Breast epithelium (tissue), 4 donors: ENCODE results near the gene ABLIM2. TPM values are rescaled to one million over a fixed set of nuclear protein-coding genes. Genes with fewer than 3 reads are reported as not detected.

Experiments
- DNase-seq, 2 donors: peaks; one replicate each; pipeline ENCODE4 v3.0.0-alpha.2; 2019; ENCODE audit warnings: low spot score in 2 of 2
- H3K27ac ChIP-seq, 2 donors: fragments of 200-600 bp; sonication (generic) in 1 of 2; one replicate each; pipeline ENCODE4 v1.5.1; 2016 to 2019; ENCODE audit warnings: mild to moderate bottlenecking in 1 of 2
- H3K27me3 ChIP-seq, 2 donors: fragments of 200-600 bp; sonication (generic) in 1 of 2; one replicate each; pipeline versions ENCODE4 v1.5.1 to v1.6.0; 2017 to 2019; ENCODE audit warnings: control low read depth in 1 of 2, mild to moderate bottlenecking in 1 of 2
- H3K36me3 ChIP-seq: fragments of 200-600 bp; one replicate; pipeline ENCODE4 v1.5.1; 2019
- H3K4me1 ChIP-seq, 2 donors: fragments of 200-600 bp; sonication (generic); one replicate each; pipeline ENCODE4 v1.5.1; 2016 to 2019; ENCODE audit warnings: control low read depth in 1 of 2
- H3K4me3 ChIP-seq, 3 donors: fragments of 200-600 bp; sonication (generic); 1 replicate in 2 of 3; 2 replicates in 1 of 3; pipeline ENCODE4 v1.5.1; 2016 to 2019; ENCODE audit warnings: mild to moderate bottlenecking in 3 of 3, moderate library complexity in 2 of 3
- H3K9me3 ChIP-seq, 2 donors: fragments of 200-600 bp; sonication (generic) in 1 of 2; one replicate each; pipeline ENCODE4 v1.5.1; 2016 to 2019; ENCODE audit warnings: control low read depth in 1 of 2
- POLR2A ChIP-seq: fragments of 450-650 bp; IDR thresholded peaks from one replicate; pipeline ENCODE4 v1.6.1; 2016; ENCODE audit warnings: antibody characterized with exemption, mild to moderate bottlenecking, moderate library complexity
- POLR2AphosphoS5 ChIP-seq, 3 donors: sonication (generic); formaldehyde crosslinking; IDR thresholded peaks; one replicate each; pipeline ENCODE4 v1.6.1; 2017; ENCODE audit warnings: antibody characterized with exemption in 3 of 3
- intact Hi-C: fragments of 100-400 bp; cut with DNase I; formaldehyde crosslinking; loops from one replicate; pipeline ENCODE4 v1.15.1; 2023; ENCODE audit warnings: low total_unique reads
- total RNA-seq, 3 donors: library from RNA; depleted of rRNA; stranded (reverse); fragments of >200 nt; gene quantifications; one replicate each; pipeline ENCODE4 v1.1.0, GENCODE V29; 2016
- TF ChIP-seq, protein P1 (sequence below), 3 donors: fragments of 450-650 bp; IDR thresholded peaks; one replicate each; pipeline ENCODE4 v1.5.1; 2016 to 2017; ENCODE audit warnings: antibody characterized with exemption in 3 of 3, mild to moderate bottlenecking in 3 of 3, moderate library complexity in 3 of 3

ABLIM2 gene
- total RNA-seq, 3 donors from 2014 or later = 4.8 to 11.5 (median 8.2) TPM

DNA sequence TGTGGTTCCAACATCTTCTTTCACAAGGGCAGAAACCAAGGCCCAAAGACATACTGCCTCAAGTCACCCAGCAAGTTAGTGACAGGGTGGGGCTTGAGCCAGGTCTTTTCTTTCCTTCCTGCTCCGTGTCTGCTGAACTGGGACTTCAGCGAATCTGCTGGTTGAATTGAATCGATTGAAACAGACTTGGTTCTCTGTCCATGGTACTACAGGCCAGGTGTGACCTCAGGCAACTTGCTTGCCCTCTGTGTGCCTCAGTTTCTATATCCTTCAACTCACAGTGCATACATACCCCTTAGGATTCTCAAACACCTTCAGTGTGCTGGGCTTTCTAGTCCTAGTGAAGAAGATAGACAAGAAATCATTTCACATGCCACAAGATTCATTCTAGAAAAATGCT is 2.0 kb upstream of the ABLIM2 start:
- DNase-seq = no peak
- intact Hi-C loops = no loop called here
- Histone ChIP-seq H3K27ac (no peak overlapping the region), H3K4me3 (no peak overlapping the region), H3K4me1 (peaks cover 4 to 5% of the 10 kb centered on the region in 2 donors), H3K36me3 (no peaks in the 10 kb centered on the region), H3K9me3 (no peaks in the 10 kb centered on the region), H3K27me3 (peaks cover 4 to 13% of the 10 kb centered on the region in 2 donors)
- no peak for TF ChIP-seq POLR2AphosphoS5 (IDR thresholded peaks at IDR 0.05)
- TF ChIP-seq POLR2A = no peak

DNA sequence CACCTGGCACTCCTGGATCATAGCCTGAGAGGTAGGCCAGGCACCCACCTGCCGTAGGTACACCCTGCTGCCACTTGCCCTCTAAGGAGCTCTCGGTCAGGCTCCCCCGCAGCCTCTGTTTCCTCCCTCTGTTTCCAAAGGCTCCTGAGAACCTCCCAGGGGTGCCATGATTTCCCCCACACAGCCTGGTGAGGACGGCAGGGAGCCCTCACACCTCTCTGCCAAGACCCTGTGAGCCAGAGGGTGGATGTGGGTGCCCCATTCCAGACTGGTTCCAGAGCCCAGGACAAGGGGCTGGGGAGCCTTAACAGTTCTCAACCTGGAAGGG is 1.6 kb upstream of the ABLIM2 start:
- Histone ChIP-seq H3K4me1 (peaks cover 4 to 5% of the 10 kb centered on the region in 2 donors), H3K36me3 (no peaks in the 10 kb centered on the region), H3K27ac (no peak overlapping the region), H3K9me3 (no peaks in the 10 kb centered on the region), H3K27me3 (peaks cover 4 to 13% of the 10 kb centered on the region in 2 donors), H3K4me3 (no peak overlapping the region)
- no peak for DNase-seq
- no peak for TF ChIP-seq POLR2AphosphoS5 (IDR thresholded peaks at IDR 0.05)
- intact Hi-C loops = no loop called here

DNA sequence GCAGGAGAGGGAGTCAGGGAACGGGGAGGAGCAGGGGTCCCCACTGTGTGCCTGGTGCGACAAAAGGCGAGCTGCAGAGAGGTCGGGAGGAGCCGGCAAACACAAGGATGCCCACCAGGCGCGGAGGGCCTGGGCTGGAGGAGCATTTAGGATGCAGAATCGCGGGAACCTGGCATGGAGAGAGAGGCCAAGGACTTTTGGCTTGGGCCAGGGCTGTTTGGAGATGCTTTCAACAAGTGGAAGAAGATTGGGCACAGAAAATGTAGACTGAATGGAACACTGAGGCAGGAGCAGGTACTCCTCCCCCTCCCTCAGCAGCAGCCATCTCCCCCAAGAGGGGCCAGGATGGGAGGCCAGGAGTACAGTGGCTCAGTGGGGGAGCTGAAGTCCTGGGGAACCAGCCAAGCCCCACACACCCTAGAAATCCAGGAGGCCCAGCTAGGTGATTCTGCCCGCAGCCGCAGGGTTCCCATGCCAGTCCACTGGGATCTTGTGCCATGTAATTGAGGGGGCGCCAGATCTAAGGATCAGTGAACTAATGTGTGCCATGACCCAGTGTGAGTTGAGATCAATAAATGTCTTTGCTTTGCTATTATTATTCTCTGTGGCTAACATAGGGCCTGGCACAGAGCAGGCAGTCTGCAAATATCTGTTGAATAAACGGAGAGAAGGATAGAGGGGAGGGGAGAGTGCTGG is 1.1 kb upstream of the ABLIM2 start:
- H3K4me1 ChIP-seq = peaks cover 4 to 5% of the 10 kb centered on the region in 2 donors
- DNase-seq = no peak
- peaks cover 4 to 13% of the 10 kb centered on the region in 2 donors for H3K27me3 ChIP-seq
- intact Hi-C loops = no loop called here
- TF ChIP-seq, protein P1, sequence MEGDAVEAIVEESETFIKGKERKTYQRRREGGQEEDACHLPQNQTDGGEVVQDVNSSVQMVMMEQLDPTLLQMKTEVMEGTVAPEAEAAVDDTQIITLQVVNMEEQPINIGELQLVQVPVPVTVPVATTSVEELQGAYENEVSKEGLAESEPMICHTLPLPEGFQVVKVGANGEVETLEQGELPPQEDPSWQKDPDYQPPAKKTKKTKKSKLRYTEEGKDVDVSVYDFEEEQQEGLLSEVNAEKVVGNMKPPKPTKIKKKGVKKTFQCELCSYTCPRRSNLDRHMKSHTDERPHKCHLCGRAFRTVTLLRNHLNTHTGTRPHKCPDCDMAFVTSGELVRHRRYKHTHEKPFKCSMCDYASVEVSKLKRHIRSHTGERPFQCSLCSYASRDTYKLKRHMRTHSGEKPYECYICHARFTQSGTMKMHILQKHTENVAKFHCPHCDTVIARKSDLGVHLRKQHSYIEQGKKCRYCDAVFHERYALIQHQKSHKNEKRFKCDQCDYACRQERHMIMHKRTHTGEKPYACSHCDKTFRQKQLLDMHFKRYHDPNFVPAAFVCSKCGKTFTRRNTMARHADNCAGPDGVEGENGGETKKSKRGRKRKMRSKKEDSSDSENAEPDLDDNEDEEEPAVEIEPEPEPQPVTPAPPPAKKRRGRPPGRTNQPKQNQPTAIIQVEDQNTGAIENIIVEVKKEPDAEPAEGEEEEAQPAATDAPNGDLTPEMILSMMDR (IDR thresholded peaks at IDR 0.05) = no peak
- TF ChIP-seq POLR2AphosphoS5 (IDR thresholded peaks at IDR 0.05) (no peak), POLR2A (no peak)
- peak overlapping the region; percentile 76 to 96 (median 83) for H3K4me3 ChIP-seq
- no peaks in the 10 kb centered on the region for H3K36me3 ChIP-seq
- H3K27ac ChIP-seq = peak overlapping the region in 1 of 2 donors; percentile 72
- no peaks in the 10 kb centered on the region for H3K9me3 ChIP-seq

DNA sequence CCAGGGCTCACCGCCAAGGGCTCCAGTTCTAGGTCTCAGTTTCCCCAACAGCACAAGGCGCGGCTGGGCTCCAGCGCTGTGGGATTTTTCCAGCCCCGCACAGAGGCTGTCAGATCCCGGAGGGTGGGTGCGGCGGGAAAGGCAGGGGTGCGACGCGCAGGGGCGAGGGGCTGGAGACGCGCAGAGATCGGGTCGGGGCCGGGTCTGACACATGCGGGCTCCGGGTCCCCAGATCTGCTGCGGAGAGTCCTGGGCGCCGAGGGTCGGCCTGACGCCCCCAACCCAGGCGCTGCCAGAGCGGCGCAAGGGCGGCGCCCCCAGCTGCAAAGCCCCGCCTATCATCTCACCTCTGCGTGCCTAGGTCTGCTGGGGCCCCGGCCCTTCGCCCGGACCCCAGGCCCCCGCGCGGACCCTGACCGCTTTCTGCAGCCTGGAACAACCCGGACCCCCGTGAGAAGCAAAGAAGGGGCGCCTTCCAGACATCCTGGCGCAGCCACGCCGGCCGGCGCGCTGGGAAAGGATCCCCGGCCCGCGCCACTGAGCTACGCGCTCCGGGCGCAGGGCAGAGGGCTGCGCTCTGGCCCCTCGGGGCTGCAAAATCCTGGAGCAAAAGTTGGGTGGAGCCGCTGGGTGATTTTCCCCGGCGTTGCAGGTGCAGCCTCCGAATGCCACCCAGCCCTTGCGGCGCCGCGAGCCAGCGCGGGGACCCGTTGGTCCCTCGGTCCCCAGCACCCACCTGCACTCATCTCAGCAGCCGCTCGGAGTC is 486 bp downstream of the ABLIM2 start:
- intact Hi-C loops = no loop called here
- H3K36me3 ChIP-seq = no peaks in the 10 kb centered on the region
- H3K27me3 ChIP-seq = peaks cover 4 to 13% of the 10 kb centered on the region in 2 donors
- no peak for DNase-seq
- H3K4me1 ChIP-seq = peaks cover 4 to 5% of the 10 kb centered on the region in 2 donors
- peak overlapping the region; percentile 76 to 96 (median 83) for H3K4me3 ChIP-seq
- H3K27ac ChIP-seq = peak overlapping the region in 1 of 2 donors; percentile 43
- TF ChIP-seq POLR2AphosphoS5 (IDR thresholded peaks at IDR 0.05) (no peak), POLR2A (no peak)
- TF ChIP-seq, protein P1 (IDR thresholded peaks at IDR 0.05) = no peak
- H3K9me3 ChIP-seq = no peaks in the 10 kb centered on the region

DNA sequence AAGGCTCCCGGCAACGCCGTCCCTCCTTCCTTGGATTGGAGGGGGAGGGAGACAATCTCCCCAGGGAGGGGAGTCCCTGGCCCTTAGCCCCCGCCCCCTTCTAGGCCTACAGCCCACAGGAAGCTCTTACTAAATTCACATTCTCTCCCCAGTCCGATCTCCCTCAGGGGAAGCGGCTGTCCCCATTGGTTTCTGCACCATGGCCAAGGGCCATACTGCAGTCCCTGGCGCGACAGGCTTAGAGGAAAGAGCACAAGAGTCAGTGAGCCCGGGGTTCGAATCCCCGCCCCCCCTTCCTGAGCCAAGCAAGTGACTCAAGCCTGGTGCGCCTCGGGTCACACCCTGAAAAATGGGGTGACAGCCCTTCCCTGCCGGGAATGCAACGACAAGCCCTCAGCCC is 1.1 kb downstream of the ABLIM2 start:
- no peaks in the 10 kb centered on the region for H3K9me3 ChIP-seq
- intact Hi-C loops = no loop called here
- no peak for TF ChIP-seq POLR2A
- peak overlapping the region; percentile 76 to 96 (median 83) for H3K4me3 ChIP-seq
- H3K4me1 ChIP-seq = peaks cover 4 to 5% of the 10 kb centered on the region in 2 donors
- DNase-seq = no peak
- peaks cover 4 to 13% of the 10 kb centered on the region in 2 donors for H3K27me3 ChIP-seq
- H3K27ac ChIP-seq = no peak overlapping the region
- H3K36me3 ChIP-seq = no peaks in the 10 kb centered on the region

DNA sequence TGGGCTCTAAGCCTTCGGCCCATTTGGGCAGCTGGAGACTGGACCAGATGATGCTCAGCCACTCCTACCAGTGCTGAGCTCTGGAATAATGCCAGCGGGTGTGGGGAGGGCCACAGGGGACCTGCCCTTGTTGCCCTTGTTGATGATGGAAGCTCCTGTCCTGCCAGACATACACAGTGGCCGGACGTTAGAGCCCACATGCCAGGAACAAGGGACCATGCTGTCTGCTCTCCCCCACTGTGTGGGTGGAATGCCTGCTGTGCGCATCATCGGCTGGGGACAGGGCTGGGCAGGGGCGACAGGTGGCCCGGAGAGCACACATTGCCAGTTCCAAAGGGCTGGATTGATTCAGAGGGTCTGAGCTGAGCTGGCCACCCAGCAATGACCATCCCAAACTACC is 2.0 kb downstream of the ABLIM2 start:
- intact Hi-C loops = no loop called here
- no peak for DNase-seq
- Histone ChIP-seq H3K4me1 (peaks cover 4 to 5% of the 10 kb centered on the region in 2 donors), H3K9me3 (no peaks in the 10 kb centered on the region), H3K27me3 (peaks cover 4 to 13% of the 10 kb centered on the region in 2 donors), H3K27ac (peak overlapping the region in 1 of 2 donors; percentile 4), H3K36me3 (no peaks in the 10 kb centered on the region), H3K4me3 (peak overlapping the region in 2 of 3 donors; percentile 76 to 96)
- TF ChIP-seq, protein P1 (IDR thresholded peaks at IDR 0.05) = no peak
- peak in 1 of 3 donors; percentile 15 for TF ChIP-seq POLR2AphosphoS5 (IDR thresholded peaks at IDR 0.05)
